Measurements from ENCODE around the gene TM7SF2.
"Not testable (repeated sequence)": the region's sequence is repeated elsewhere in the genome, so short reads cannot be mapped to it uniquely, and the experiment has no call there.

Gene TM7SF2

GRCh38 chr11:65141896-65142494 is 30.3 kb downstream of the TM7SF2 start:
- no peak overlapping the region for H3K4me3 ChIP-seq (ENCODE audit: control insufficient read depth, low read depth, low read length)
- no peak for DNase-seq (ENCODE audit: low read depth)
- no peak for TF ChIP-seq CTCF (conservative IDR thresholded peaks at IDR 0.05; ENCODE audit: control insufficient read depth, insufficient read depth, low read depth, low read length)

- TF ChIP-seq CTCF (conservative IDR thresholded peaks at IDR 0.05; ENCODE audit: control insufficient read depth, insufficient read depth, low read depth, low read length): no peak
- DNase-seq (ENCODE audit: low read depth): no peak
- no peak overlapping the region for H3K4me3 ChIP-seq (ENCODE audit: control insufficient read depth, low read depth, low read length)
These were observed 35.8 kb downstream of the TM7SF2 start for GRCh38 chr11:65147352-65148075.

- no peak for DNase-seq (ENCODE audit: low read depth)
- no peak for TF ChIP-seq CTCF (conservative IDR thresholded peaks at IDR 0.05; ENCODE audit: control insufficient read depth, insufficient read depth, low read depth, low read length)
These were observed 37.0 kb downstream of the TM7SF2 start for GRCh38 chr11:65148657-65149056.

GRCh38 chr11:65150131-65150508 is 38.4 kb downstream of the TM7SF2 start:
- H3K4me3 ChIP-seq (ENCODE audit: control insufficient read depth, low read depth, low read length); DNase-seq (ENCODE audit: low read depth): not testable (repeated sequence)

More at GRCh38 chr11:65148657-65149056, 37.0 kb downstream of the TM7SF2 start:
- no peak overlapping the region for H3K4me3 ChIP-seq (ENCODE audit: control insufficient read depth, low read depth, low read length)

GRCh38 chr11:65150509-65151299 is 39.0 kb downstream of the TM7SF2 start:
- peak; percentile 89 for DNase-seq (ENCODE audit: low read depth)
- H3K4me3 ChIP-seq (ENCODE audit: control insufficient read depth, low read depth, low read length): no peak overlapping the region
- TF ChIP-seq CTCF (conservative IDR thresholded peaks at IDR 0.05; ENCODE audit: control insufficient read depth, insufficient read depth, low read depth, low read length): no peak

GRCh38 chr11:65151331-65151899 is 39.7 kb downstream of the TM7SF2 start:
- DNase-seq (ENCODE audit: low read depth): no peak
- H3K4me3 ChIP-seq (ENCODE audit: control insufficient read depth, low read depth, low read length): no peak overlapping the region
- no peak for TF ChIP-seq CTCF (conservative IDR thresholded peaks at IDR 0.05; ENCODE audit: control insufficient read depth, insufficient read depth, low read depth, low read length)

- DNase-seq (ENCODE audit: low read depth): no peak
- H3K4me3 ChIP-seq (ENCODE audit: control insufficient read depth, low read depth, low read length): no peak overlapping the region
- TF ChIP-seq CTCF (conservative IDR thresholded peaks at IDR 0.05; ENCODE audit: control insufficient read depth, insufficient read depth, low read depth, low read length): no peak
These were observed 40.5 kb downstream of the TM7SF2 start for GRCh38 chr11:65152122-65152521.
